Breast epithelium (tissue), 3 donors: ENCODE measurements around the gene DNAJC5G.

Source experiments
- CTCF ChIP-seq, 3 donors: fragments of 450-650 bp; IDR thresholded peaks; one replicate each; pipeline ENCODE4 v1.5.1; 2016 to 2017; ENCODE audit warnings: antibody characterized with exemption in 3 of 3, mild to moderate bottlenecking in 3 of 3, moderate library complexity in 3 of 3
- POLR2A ChIP-seq: fragments of 450-650 bp; IDR thresholded peaks from one replicate; pipeline ENCODE4 v1.6.1; 2016; ENCODE audit warnings: antibody characterized with exemption, mild to moderate bottlenecking, moderate library complexity
- POLR2AphosphoS5 ChIP-seq, 3 donors: sonication (generic); formaldehyde crosslinking; IDR thresholded peaks; one replicate each; pipeline ENCODE4 v1.6.1; 2017; ENCODE audit warnings: antibody characterized with exemption in 3 of 3

DNA sequence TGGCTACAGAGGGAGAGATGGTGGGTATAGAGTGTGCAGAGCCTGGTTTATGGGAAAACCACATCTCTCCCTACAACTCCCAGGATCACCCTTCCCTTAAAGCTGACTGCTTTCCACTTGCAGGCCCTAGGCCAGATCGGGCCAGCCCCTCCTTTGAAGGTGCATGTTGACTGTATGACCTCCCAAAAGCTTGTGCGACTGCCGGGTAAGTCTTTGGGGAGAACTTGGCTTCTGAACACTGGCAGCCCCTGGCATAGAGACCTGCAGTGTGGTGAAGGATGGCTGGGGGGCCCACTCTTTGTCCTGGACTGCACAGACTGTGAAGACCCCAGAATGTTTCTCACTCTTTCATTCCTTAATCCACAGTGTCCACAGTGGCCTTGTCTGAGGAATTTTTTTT is 38.6 kb upstream of the DNAJC5G start:
- TF ChIP-seq CTCF (IDR thresholded peaks at IDR 0.05) = no peak
- TF ChIP-seq POLR2A = no peak
- no peak for TF ChIP-seq POLR2AphosphoS5 (IDR thresholded peaks at IDR 0.05)
